GM12875 (cell line): ENCODE data around the gene UHRF1.
A peak's percentile ranks its signal among the peaks of the same experiment; 100 is the strongest.

Experiments used
- H3K4me3 ChIP-seq: one replicate; pipeline ENCODE4 v1.5.1; 2011; ENCODE audit warnings: low read depth, low read length, control low read depth
- CTCF ChIP-seq: IDR thresholded peaks from 2 replicates; pipeline ENCODE4 v1.5.1; 2011; ENCODE audit warnings: low read depth, mild to moderate bottlenecking, control low read depth, inconsistent platforms, low read length, moderate library complexity, borderline replicate concordance; ENCODE audit not compliant: insufficient read depth

Gene UHRF1

GRCh38 chr19:4909156-4909896 lies at the start of gene UHRF1:
UHRF1 (plus strand) TSS chr19:4909501; CDS start chr19:4910886, 1,385 bp downstream.
- no peak for TF ChIP-seq CTCF
- H3K4me3 ChIP-seq: peak within 1 kb of the TSS; percentile 89

- no peak for TF ChIP-seq CTCF
- no peak overlapping the region for H3K4me3 ChIP-seq
Observed at GRCh38 chr19:4859697-4860096, 49.6 kb upstream of the UHRF1 start.

GRCh38 chr19:4861147-4861546 lies 48.2 kb upstream of the UHRF1 start:
- H3K4me3 ChIP-seq: no peak overlapping the region

GRCh38 chr19:4866595-4867424 lies 42.5 kb upstream of the UHRF1 start:
- 0 out of 2 replicates have a peak, but pooled peaks have one; percentile 11 for TF ChIP-seq CTCF
- peak overlapping the region; percentile 81 for H3K4me3 ChIP-seq

More at GRCh38 chr19:4861147-4861546, 48.2 kb upstream of the UHRF1 start:
- TF ChIP-seq CTCF: no peak

- no peak for TF ChIP-seq CTCF
- peak within 1 kb of the TSS; percentile 81 for H3K4me3 ChIP-seq
Observed at GRCh38 chr19:4867534-4868285, 41.6 kb upstream of the UHRF1 start, which contains the start of gene PLIN3. PLIN3 (minus strand) TSS chr19:4867667; CDS start chr19:4861394, 6,273 bp downstream.

GRCh38 chr19:4868286-4868834 lies 40.9 kb upstream of the UHRF1 start:
- H3K4me3 ChIP-seq: no peak overlapping the region
- TF ChIP-seq CTCF: no peak
